ENCODE measurements around the gene GABRA4.

GABRA4 gene

DNA sequence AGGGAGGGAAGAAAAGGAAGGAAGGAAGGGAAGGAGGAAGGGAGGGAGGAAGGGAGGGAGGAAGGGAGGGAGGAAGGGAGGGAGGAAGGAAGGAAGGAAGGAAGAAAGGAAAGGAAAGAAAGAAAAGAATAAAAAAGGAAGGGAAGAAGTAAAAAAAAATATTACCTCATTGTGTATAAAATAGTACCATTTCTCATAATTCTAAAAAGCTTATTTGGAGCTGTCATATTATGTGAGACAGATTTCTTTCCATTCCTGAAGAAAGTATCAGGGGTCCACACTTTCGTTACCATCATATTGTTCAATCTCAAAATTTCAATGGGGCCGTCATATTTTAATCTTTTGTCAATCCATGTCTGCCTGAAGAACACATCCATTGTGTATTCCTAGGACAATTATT is 16.1 kb downstream of the GABRA4 start:
- no peak for DNase-seq

DNA sequence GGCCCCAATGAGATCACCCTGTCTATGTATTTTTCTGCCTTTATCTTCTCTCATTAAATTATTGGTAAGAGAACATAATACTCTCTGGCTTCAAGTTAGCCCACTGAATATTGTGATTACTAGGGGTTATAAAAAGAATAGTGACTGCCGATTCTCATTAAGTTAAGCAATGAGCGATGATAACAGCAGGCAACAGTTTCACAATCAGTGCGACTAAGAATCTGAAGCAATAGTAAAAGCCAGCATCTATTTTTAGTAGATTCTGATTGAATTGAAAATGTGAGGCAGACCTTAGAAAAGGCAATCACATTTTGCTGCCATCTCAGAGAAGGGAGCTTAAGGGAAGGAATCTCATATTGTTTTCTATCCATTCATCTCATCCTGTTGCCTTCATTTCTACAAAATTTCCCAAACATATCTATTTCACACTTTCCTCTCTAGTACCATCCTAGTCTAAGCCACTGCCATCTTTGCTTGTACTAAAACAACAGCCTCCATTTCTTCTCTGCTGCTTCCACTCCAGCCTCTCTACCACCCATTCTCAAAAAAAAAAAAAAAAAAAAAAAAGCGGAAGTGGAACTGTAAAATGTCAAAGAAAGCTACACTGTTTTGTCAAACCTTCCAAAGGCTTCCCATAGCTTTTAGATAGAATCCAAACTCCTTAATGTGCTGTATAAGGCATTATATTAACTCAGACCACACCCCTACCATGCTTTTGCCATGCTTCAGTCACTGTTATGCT is 17.4 kb downstream of the GABRA4 start:
- no peak for DNase-seq

DNA sequence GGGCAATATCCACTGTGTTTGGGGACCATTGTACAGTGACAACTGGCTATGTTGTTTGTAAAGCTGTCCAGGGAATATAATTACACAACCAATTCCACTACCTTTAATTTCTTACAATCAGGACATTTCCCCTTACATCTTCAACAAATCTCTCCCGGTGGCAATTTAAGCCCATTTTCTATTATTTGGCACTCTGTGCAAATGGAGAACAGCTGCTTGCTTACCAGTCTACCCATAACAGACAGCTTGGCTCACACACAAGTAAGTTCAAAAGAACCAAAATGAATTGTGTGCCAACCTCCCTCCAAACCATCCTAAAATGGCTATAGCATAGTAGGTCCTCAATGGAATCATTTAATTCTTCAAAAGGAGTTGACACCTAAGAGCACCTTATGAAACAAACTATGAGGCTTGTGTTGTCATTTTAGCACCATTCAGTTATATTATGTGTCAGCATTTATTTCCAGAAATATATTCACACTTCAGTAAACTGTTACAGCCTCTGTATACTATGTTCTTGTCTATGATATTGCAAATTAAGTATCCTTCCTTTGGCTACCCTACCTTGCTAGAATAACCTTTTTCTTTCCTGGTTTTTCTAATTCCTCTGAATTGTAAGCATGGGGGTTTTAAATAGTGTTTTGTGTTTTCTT is 18.4 kb downstream of the GABRA4 start:
- no peak for DNase-seq

DNA sequence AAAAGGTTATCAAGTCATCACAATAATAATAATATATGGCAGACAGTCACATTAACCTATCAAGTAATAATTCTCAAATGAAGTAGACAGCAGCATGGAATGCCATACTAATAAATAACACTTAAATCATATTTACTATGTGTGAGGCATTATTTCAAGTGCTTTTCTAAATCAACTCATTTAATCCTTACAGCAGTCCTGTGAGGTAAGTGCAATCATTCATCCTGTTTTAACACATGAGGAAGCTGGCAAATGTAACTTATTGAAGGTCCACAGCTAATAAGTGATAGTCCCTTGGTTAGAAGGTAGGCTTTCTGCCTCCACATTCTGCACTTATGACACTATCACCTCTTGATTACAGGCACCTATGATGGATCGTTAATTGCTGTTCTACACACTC is 24.5 kb downstream of the GABRA4 start:
- DNase-seq, result no peak

DNA sequence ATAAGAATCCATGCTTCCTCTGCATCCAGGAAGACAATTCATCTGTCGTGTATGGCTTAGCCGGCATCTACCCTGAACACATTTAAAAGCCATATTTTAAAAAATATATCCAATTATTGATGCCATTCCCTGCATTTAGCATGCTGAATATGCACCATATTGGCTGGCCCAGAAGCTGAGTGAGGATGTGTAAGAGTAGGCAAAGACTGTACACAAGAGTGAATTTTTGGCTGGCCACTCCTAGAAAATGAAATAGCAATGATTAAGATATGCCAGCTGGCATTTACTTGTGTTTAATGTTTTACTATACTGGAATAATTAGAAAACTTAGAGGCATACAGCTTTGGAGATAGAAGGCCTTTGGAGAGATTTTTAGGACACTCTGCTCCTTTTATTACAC is 25.8 kb downstream of the GABRA4 start:
- DNase-seq, result no peak

GRCh38 chr4:46958742-46959488 is 34.5 kb downstream of the GABRA4 start:
- no peak for DNase-seq

DNA sequence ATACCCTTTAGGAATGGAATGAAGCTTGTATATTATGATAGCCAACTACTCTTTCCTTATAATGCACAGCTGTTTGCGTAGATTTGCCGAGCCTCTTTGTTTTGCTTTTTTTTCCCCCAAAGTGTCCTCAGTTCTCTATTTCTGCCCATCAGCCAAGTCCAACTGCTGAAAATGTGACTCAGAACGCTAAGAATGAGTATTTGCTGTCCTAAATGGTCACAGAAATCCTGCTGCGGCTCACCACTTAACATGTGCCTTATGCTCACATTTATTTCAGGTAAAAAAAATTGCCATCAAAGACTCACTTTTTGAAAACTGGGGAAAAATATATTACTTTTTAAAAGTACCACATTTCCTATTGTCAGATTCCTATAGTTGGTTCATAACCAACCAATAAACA is 36.9 kb downstream of the GABRA4 start:
- DNase-seq, result no peak

- no peak for DNase-seq
Observed at GRCh38 chr4:46955601-46956000, 37.8 kb downstream of the GABRA4 start.

DNA sequence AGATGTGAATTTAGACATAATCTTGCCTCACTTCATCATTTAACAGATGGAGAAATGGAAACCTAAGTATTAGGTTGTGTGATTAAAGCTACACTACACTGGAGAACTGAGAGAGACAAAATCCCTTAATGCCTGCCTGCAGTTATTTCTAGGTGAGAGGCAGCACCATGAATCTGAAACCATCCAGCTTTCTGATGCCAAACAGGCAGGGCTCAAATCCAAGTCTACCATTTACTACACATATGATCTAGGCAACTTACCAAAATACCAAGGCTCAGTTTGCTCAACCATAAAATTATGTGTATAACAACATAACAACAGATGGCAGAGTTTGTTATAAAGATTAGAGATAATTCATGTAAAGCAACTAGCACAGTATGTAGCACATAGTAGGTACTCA is 38.7 kb downstream of the GABRA4 start:
- DNase-seq, result no peak

DNA sequence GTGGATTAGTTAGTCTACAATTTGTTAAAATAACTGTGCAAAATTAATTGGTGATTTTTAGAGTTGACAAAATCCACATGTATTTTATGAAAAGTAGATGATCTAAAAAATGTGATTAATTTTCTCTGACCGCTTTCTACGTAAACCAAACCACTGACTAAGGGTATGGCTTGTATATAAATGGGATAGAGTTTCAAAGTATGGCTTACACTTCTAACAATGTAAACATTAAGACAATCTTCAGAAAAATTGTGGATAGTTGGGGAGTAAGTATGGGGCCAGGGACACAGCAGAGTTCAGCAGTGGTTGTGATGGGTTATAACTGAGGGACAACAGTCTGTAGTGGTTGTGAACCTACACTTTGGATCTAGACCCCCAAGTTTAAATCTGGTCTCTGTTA is 39.8 kb downstream of the GABRA4 start:
- no peak for DNase-seq

- DNase-seq, result no peak
Observed at GRCh38 chr4:46952451-46952850, 40.9 kb downstream of the GABRA4 start.

GRCh38 chr4:46950826-46951225 is 42.6 kb downstream of the GABRA4 start:
- DNase-seq, result no peak

- DNase-seq, result no peak
Observed at GRCh38 chr4:46949822-46950221, 43.6 kb downstream of the GABRA4 start.

DNA sequence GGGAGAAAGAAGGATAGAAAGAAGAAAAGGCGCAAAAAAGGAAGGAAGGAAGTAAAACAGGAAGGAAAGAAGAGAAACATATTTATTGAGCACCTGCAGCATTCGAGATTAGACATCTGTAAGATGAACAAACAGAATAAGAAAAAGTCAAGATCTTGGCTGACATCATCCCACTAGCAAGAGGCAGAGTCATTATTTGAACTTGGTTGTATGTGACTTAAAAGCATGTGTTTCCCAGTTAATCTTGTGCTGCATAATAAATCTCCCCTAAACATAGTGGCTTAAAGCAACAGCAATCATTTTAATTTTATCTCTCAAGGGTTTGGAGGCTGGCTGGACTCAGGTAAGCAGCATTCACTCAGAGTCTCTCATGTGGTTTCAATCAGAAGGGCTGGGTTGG is 45.8 kb downstream of the GABRA4 start:
- no peak for DNase-seq

DNA sequence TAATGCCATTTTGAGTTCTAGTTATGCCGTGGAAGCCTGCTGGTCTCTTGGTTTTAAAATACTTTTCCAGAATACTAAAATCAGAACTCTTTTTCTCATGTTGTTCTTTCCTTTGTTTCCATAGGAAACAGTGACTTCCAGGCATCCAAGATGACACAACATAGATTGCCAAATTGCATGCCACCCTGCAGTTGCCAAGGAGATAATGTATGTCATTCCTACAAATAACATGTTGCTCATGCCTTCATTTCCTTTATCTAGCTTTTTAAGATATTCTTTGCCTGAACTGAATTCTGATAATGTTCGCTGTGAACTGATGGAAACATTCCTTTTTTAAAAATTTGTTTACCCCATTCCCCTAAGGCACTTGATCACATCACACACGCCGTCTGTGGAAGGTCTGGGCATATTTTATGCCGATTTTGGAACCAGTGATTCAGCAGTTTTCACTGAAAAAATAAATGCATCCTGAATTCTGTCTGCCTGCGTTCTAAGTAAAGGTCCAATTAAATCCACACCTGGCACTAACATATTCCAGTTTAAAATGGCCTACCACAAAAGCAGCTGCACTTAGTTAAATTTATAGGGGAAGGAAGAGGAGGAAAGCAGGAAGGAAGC is 46.4 kb downstream of the GABRA4 start:
- DNase-seq, result no peak

- no peak for DNase-seq
Observed at GRCh38 chr4:46945062-46945461, 48.3 kb downstream of the GABRA4 start.

GRCh38 chr4:46944345-46944744 is 49.0 kb downstream of the GABRA4 start:
- DNase-seq, result no peak

GRCh38 chr4:46937493-46937892 is 55.9 kb downstream of the GABRA4 start:
- no peak for DNase-seq

DNA sequence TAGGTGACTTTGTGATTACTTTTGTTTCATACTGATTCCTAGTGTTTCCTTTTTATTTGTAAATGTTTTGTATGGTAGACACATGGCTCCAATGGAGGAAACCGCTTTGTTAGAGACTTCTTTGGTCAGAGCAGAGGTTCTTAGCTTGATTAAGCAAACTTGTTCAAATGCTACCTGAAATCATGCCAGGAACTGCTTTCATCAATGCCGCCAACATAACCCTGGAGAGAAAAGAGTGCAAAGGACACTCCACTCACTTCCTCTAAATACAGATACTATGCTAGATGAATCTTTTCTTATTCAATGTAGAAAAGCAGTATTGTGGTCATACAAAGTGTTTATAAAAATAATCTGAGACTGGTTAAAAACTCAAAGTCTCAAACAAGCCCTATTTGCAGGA is 58.7 kb downstream of the GABRA4 start:
- DNase-seq, result no peak

DNA sequence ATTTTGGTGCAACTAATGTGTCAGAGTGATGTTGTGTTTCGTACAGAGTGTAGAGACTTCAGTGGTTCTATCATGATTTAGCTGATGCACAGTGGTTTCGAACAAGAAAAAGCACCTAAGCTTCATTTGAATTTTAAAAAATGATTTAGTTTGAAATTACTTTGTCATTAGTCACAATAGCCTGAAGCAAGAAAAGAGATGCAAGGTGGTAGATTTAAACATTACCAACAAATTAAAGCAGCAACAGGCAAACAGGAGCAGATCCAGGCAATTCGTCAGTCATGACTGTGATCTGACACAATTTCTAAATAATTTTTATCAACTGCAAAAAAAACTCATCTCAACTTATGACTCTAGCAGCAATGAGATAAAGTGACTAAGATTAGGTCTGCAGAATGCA is 59.7 kb downstream of the GABRA4 start:
- peak; percentile 15 for DNase-seq

DNA sequence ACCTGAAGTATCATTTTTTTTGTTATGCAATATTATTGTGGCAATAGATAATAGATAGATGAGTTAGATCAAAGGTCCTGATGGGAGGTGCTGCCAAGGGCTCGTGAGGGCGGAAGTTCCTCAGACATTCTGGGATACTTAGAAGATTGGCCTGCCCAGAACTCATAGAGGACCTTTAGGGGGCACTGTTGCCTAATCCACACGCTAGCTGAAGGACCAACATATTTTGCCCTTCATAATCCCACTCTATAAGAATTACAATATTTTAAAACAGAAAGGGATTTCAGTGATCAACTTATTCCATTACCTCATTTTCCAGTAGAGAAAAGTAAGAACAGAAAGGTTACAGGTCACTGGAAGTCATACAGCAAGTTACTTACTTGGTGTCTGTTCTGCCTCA is 61.4 kb downstream of the GABRA4 start:
- peak; percentile 39 for DNase-seq

GRCh38 chr4:46930891-46931290 is 62.5 kb downstream of the GABRA4 start:
- no peak for DNase-seq

DNA sequence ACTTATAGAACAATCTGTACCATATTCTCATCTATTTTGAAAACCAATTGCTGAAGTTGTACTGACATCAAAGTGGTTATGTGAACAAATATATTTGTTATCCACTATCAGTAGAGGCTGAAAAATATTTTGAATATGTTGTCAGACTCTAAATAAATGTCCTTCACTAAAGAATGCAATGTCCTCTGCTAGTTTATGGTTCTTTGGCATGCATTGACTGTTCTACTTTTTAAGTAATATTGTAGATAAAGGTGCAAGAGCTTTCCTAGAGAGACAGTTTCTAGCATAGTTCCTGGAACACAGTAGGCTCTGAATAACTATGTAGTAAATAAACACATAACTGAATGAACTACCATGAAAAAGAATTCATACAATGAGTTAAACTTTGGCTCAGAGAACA is 66.2 kb downstream of the GABRA4 start:
- DNase-seq, result no peak
